GM12872 (cell line): ENCODE results near the gene BMI1.

Source experiments
- CTCF ChIP-seq: IDR thresholded peaks from 3 replicates; pipeline ENCODE4 v1.5.1; 2011; ENCODE audit warnings: low read depth, mild to moderate bottlenecking, low read length, moderate library complexity; ENCODE audit not compliant: insufficient read depth

The BMI1 gene

DNA sequence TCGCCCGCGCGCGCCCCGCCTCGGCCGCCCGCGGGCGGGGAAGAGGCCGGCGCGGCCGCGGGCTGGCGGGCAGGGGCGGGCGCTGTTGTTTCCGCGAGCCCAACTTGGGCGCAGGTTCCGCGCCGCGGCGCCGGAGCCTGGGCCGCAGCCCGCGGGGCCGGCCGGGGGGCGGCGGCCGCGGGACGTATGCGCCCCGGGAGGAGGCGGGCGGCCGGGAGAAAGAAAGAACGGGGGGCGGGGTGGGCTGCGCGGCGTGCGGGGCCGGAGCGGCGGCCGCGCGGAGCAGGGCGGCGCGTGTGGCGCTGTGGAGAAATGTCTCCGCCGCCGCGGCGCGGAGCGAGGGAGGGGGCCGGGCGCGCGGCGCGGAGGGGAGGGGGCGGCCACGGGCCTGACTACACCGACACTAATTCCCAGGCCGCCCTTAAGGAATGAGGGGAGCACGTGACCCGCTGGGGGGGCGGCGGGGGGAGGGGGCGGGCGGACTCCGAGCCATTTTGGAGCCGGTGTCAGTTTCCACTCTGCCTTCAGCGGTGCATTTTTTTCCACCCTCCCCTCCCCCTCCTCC lies at the start of gene BMI1:
Gene BMI1, plus strand, starts transcription at position 509 of the 565 bp plus-strand sequence. CDS start 5,351 bp downstream, outside the sequence.
- TF ChIP-seq CTCF: no peak

DNA sequence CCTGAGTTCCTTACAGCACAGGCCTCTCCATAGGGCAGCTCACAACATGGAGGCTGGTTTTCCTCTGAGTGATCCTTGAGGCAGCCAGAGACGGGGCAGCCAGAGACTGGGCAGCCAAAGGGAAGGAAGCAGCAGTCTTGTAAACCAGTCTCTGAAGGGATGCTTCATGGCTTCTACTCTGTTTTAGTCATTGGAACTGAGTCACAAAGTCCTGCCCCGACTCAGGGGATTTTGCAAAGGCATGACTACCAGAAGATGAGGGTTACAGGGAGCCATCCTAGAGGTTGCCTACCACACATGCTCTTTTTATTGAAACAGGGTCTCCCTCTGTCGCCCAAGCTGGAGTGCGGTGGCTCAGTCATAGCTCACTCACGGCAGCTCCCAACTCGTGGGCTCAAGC lies 49.1 kb upstream of the BMI1 start:
- TF ChIP-seq CTCF: no peak

- TF ChIP-seq CTCF: no peak
Measured at GRCh38 chr10:22278441-22278782, 42.5 kb upstream of the BMI1 start.

- no peak for TF ChIP-seq CTCF
Measured at GRCh38 chr10:22280078-22280477, 40.8 kb upstream of the BMI1 start.

DNA sequence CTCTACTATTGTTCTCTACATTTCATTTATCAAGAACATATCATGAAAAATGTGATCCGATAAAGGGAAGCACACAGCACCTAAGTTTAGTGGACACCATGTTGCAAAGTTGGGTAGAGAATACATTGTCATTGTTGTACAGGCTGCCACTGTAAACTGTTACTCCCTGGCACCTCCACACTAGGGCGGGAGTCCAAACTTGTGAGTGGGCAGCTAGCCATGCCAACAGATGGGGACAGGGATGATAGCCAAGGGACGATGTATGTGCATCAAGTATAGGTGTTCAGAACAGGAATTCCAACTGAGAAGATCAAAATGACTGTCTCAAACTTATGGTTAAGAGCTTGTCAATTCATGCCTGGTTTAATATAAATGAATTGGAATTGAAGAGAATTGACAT lies 35.8 kb upstream of the BMI1 start:
- no peak for TF ChIP-seq CTCF

- no peak for TF ChIP-seq CTCF
Measured at GRCh38 chr10:22293747-22294404, 27.0 kb upstream of the BMI1 start.

GRCh38 chr10:22294694-22295093 lies 26.2 kb upstream of the BMI1 start:
- TF ChIP-seq CTCF: no peak

DNA sequence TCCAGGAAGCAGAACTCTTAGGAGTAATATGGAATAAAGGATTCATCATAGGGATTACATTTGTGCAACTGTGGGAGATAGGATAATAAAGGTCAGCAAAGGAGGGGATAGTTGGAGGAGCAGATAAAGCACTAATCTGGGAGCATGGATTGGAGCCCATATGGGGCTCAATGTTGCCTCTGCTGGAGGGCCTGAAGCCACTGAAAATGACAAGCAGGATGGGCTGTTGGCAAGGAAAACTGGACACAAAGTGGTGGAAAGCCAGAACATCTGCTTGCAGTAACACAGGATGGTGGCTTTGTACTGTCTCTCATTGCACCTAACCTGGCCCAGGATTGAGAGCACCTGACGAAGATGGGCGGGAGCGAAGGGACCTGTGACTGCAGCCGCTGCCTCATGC lies 19.7 kb upstream of the BMI1 start:
- no peak for TF ChIP-seq CTCF
